Mesenchymal stem cell (in vitro differentiated cells and primary cell): Measurements from ENCODE around the gene CDH23.

Experiments used
- DNase-seq: peaks from one replicate; pipeline ENCODE4 v3.0.0-alpha.2; 2013
- H2AFZ ChIP-seq: one replicate; pipeline ENCODE4 v1.6.1; 2013; ENCODE audit warnings: low read depth, mild to moderate bottlenecking, control low read depth, inconsistent platforms, low read length, moderate library complexity
- H2AK5ac ChIP-seq: 2 replicates; pipeline ENCODE4 v1.6.1; 2013; ENCODE audit warnings: low read length, moderate library complexity, mild to moderate bottlenecking, inconsistent platforms; ENCODE audit not compliant: severe bottlenecking
- H2BK120ac ChIP-seq: one replicate; pipeline ENCODE4 v1.6.1; 2013; ENCODE audit warnings: low read depth, mild to moderate bottlenecking, inconsistent platforms, low read length, moderate library complexity
- H2BK12ac ChIP-seq, 2 experiments: one replicate each; pipeline ENCODE4 v1.6.1; 2013; ENCODE audit warnings: inconsistent platforms in 2 of 2, low read length in 2 of 2, mild to moderate bottlenecking in 2 of 2, moderate library complexity in 2 of 2, control low read depth in 1 of 2
- H2BK15ac ChIP-seq: one replicate; pipeline ENCODE4 v1.6.1; 2013; ENCODE audit warnings: mild to moderate bottlenecking, low read depth, inconsistent platforms; ENCODE audit not compliant: poor library complexity, severe bottlenecking
- H2BK5ac ChIP-seq: 2 replicates; pipeline ENCODE4 v1.6.1; 2013; ENCODE audit warnings: low read depth, mild to moderate bottlenecking, low read length, control low read depth, inconsistent platforms; ENCODE audit not compliant: poor library complexity, severe bottlenecking
- H3K14ac ChIP-seq, 2 experiments: one replicate each; pipeline ENCODE4 v1.6.1; 2013; ENCODE audit warnings: inconsistent platforms in 2 of 2, low read length in 2 of 2, control low read depth in 1 of 2, mild to moderate bottlenecking in 1 of 2, moderate library complexity in 1 of 2
- H3K18ac ChIP-seq, 2 experiments: one replicate each; pipeline ENCODE4 v1.6.1; 2013; ENCODE audit warnings: inconsistent platforms in 2 of 2, low read length in 2 of 2, control low read depth in 1 of 2, low read depth in 1 of 2, mild to moderate bottlenecking in 1 of 2
- H3K23ac ChIP-seq, 2 experiments: one replicate each; pipeline ENCODE4 v1.6.1; 2013; ENCODE audit warnings: inconsistent platforms in 2 of 2, low read length in 2 of 2, mild to moderate bottlenecking in 2 of 2, moderate library complexity in 2 of 2, control low read depth in 1 of 2
- H3K27ac ChIP-seq: 2 replicates; pipeline ENCODE4 v1.5.1; 2013; ENCODE audit warnings: mild to moderate bottlenecking, moderate library complexity, low read length, control low read depth, inconsistent platforms; ENCODE audit not compliant: poor library complexity, severe bottlenecking
- H3K27me3 ChIP-seq, 2 experiments: 2 replicates each; pipeline versions ENCODE4 v1.6.1 to v1.7.0; 2013; ENCODE audit warnings: low read length in 2 of 2, mild to moderate bottlenecking in 2 of 2, moderate library complexity in 2 of 2, control low read depth in 1 of 2, inconsistent platforms in 1 of 2; ENCODE audit not compliant: control insufficient read depth in 1 of 2, insufficient read depth in 1 of 2
- H3K36me3 ChIP-seq, 2 experiments: 2 replicates each; pipeline versions ENCODE4 v1.6.1 to v1.7.0; 2013; ENCODE audit warnings: low read length in 2 of 2, control low read depth in 1 of 2, inconsistent platforms in 1 of 2, low read depth in 1 of 2, mild to moderate bottlenecking in 1 of 2; ENCODE audit not compliant: insufficient read depth in 2 of 2, control insufficient read depth in 1 of 2
- H3K4ac ChIP-seq, 2 experiments: one replicate each; pipeline ENCODE4 v1.6.1; 2013; ENCODE audit warnings: inconsistent platforms in 2 of 2, low read length in 2 of 2, mild to moderate bottlenecking in 2 of 2, moderate library complexity in 2 of 2, control low read depth in 1 of 2, low read depth in 1 of 2
- H3K4me1 ChIP-seq: 2 replicates; pipeline ENCODE4 v1.6.1; 2013; ENCODE audit warnings: low read depth, low read length, control low read depth; ENCODE audit not compliant: control insufficient read depth, insufficient read depth
- H3K4me2 ChIP-seq: 2 replicates; pipeline ENCODE4 v1.6.1; 2013; ENCODE audit warnings: low read length, mild to moderate bottlenecking, inconsistent platforms; ENCODE audit not compliant: poor library complexity, severe bottlenecking
- H3K4me3 ChIP-seq, 2 experiments: 2 replicates each; pipeline versions ENCODE4 v1.5.1 to v1.7.0; 2013; ENCODE audit warnings: low read length in 2 of 2, mild to moderate bottlenecking in 2 of 2, control low read depth in 1 of 2, low read depth in 1 of 2; ENCODE audit not compliant: insufficient read depth in 1 of 2
- H3K79me1 ChIP-seq: replicated peaks from 2 replicates; pipeline ENCODE4 v1.6.1; 2013; ENCODE audit warnings: mild to moderate bottlenecking, control low read depth, low read length, inconsistent platforms; ENCODE audit not compliant: poor library complexity, severe bottlenecking
- H3K9ac ChIP-seq: 2 replicates; pipeline ENCODE4 v1.7.0; 2013; ENCODE audit warnings: mild to moderate bottlenecking, low read length, moderate library complexity
- H3K9me3 ChIP-seq: 2 replicates; pipeline ENCODE4 v1.7.0; 2013; ENCODE audit warnings: mild to moderate bottlenecking, low read length; ENCODE audit not compliant: control insufficient read depth
- H4K8ac ChIP-seq: one replicate; pipeline ENCODE4 v1.6.1; 2013; ENCODE audit warnings: inconsistent platforms, mild to moderate bottlenecking, low read length, moderate library complexity
- H4K91ac ChIP-seq: one replicate; pipeline ENCODE4 v1.6.1; 2013; ENCODE audit warnings: mild to moderate bottlenecking, low read length, inconsistent platforms
- WGBS: methylation state at CpG from one replicate; pipeline ENCODE4 v1.1.7; 2013; ENCODE audit warnings: mixed read lengths; 5-methylcytosine and 5-hydroxymethylcytosine counted together

CDH23 gene

DNA sequence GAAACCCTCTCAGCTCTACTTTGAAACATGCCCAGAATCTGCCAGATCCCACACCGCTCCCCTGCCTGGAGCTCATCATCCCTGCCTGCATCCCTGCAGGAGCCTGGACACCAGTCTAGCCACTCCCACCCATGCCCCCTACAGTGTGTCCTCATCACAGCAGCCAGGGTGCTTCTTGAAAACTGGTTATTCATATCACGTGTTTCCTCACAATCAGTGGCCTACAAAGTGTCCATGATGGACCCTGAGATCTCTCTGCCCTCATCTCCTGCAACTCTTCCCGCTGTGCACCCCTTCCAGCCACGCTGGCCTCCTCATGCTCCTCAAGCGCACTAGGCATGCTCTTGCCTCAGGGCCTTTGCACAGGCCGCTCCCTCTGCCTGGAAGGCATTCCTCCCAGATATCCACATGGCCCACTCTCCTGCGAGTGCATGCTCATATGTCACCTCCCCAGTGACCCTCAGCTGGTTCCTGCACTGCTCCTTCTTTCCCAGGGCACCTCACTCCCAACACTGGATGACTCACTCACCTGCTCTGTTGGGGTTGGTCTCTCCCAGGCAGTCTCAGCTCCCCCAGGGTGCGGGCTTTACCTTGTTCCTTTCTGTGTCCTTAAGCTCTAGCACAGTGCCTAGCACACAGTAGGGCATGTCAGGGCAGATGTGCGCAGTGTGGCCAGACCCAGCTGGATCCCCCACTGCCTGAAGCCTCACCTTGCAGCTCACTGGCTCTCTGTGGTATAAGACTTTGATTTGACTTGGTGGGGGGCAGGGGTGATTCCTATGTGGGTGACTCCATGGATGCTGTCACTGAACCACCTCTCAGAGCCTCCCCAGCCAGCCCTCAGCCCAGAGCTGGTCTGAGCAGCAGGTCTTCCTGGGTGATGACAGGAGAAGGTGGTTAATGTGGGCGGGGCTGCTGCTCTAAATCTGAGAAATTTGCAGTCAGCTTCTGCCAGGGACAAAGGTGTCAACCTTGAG is 37.3 kb downstream of the CDH23 start:
- Histone ChIP-seq H2BK120ac (no peak overlapping the region), H2BK12ac (no peak overlapping the region), H3K79me1 (no peaks in the 10 kb centered on the region), H3K4me1 (no peaks in the 10 kb centered on the region), H4K91ac (no peak overlapping the region), H2AK5ac (no peak overlapping the region), H2BK5ac (no peak overlapping the region), H4K8ac (no peak overlapping the region), H2BK15ac (no peak overlapping the region), H3K4ac (no peak overlapping the region), H3K14ac (no peak overlapping the region), H3K23ac (no peak overlapping the region), H3K36me3 (no peaks in the 10 kb centered on the region), H2AFZ (no peak overlapping the region), H3K4me3 (no peak overlapping the region), H3K9me3 (no peaks in the 10 kb centered on the region), H3K9ac (no peak overlapping the region), H3K18ac (no peak overlapping the region), H3K4me2 (no peak overlapping the region), H3K27me3 (peaks cover 44 to 59% of the 10 kb centered on the region in 2 experiments), H3K27ac (no peak overlapping the region)
- 85% methylated on average over 10 of the region's 10 CpGs for WGBS
- DNase-seq = no peak

DNA sequence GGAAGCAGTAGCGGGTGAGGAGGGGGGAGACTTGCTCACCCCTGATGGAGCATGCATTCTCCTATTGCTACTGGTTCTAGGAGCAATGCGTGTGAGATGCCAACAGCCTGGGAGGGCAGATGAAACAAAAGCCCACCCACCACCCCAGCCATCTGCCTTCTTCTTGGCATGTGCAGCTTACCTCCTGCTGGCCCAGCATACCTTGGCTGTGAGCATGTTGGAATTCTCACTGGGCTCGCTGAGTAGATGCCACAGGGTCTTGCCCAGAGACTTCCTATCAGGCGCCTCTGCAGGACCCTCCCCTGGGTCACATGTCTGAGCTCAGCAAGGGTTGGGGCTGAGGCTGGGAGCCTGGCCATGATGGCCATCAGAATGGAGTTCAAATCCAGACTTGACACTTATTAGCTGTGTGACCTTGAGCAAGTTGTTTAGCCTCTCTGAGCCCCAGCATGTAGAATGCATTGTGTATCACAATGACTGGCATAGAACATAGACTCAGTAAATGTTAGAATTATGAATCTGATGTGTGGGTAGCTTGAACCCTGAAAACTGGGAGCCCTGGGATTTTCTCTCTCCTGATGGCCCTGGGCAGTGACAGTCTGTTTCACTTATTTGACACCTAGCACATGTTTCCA is 38.2 kb downstream of the CDH23 start:
- Histone ChIP-seq H3K4me1 (no peaks in the 10 kb centered on the region), H2AFZ (no peak overlapping the region), H2AK5ac (no peak overlapping the region), H3K27me3 (peaks cover 38 to 65% of the 10 kb centered on the region in 2 experiments), H2BK12ac (no peak overlapping the region), H3K9me3 (no peaks in the 10 kb centered on the region), H3K14ac (no peak overlapping the region), H3K23ac (no peak overlapping the region), H3K4me2 (no peak overlapping the region), H3K4ac (no peak overlapping the region), H3K36me3 (no peaks in the 10 kb centered on the region), H3K4me3 (no peak overlapping the region), H2BK120ac (no peak overlapping the region), H3K18ac (no peak overlapping the region), H2BK15ac (no peak overlapping the region), H3K9ac (no peak overlapping the region), H4K91ac (no peak overlapping the region), H2BK5ac (no peak overlapping the region), H4K8ac (no peak overlapping the region), H3K27ac (no peak overlapping the region), H3K79me1 (no peaks in the 10 kb centered on the region)
- 77% methylated on average over 4 of the region's 4 CpGs for WGBS
- no peak for DNase-seq

DNA sequence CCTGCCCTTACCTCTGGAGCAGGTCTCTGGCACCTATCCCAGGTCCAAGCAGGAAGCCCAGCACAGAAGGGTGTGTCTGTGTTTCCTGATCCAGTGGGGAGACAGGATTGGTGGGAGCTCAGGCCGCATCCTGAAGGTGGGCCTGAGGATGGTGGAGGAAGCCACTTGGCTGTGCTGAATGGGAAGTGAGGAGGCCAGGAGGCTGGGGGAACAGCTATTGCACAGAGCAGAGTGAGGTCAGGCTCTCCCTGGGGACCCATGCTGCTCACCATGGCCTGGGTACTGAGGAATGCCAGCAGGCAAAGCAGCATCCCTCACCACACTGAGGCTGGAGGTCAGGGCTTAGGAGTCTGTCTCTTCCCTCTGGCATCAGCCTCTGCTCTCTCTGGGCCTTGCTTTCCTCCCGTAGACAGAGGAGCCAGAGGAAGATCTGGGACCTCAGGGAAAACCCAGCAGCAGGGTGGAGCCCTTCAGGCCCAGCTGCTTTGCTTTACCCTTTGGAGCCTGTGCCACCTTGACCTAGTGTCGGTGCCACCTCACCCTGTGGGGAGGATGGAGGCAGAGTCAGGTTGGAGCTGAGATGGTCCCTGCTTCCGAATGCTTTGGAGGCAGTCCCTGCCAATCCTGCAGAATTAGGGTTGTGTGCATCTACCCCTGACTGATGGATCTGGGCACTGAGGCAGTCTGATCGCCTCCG is 39.0 kb downstream of the CDH23 start:
- H2BK120ac ChIP-seq = no peak overlapping the region
- H2AFZ ChIP-seq = no peak overlapping the region
- no peak overlapping the region for H2BK12ac ChIP-seq
- H3K27ac ChIP-seq = no peak overlapping the region
- H3K9me3 ChIP-seq = no peaks in the 10 kb centered on the region
- H3K27me3 ChIP-seq = peaks cover 39 to 66% of the 10 kb centered on the region in 2 experiments
- no peak overlapping the region for H2BK15ac ChIP-seq
- no peak overlapping the region for H4K91ac ChIP-seq
- no peaks in the 10 kb centered on the region for H3K79me1 ChIP-seq
- no peak for DNase-seq
- H3K9ac ChIP-seq = no peak overlapping the region
- no peak overlapping the region for H3K4me2 ChIP-seq
- no peak overlapping the region for H4K8ac ChIP-seq
- no peak overlapping the region for H2BK5ac ChIP-seq
- H3K36me3 ChIP-seq = no peaks in the 10 kb centered on the region
- WGBS = 86% methylated on average over 6 of the region's 6 CpGs
- no peak overlapping the region for H3K4ac ChIP-seq
- H3K4me1 ChIP-seq = no peaks in the 10 kb centered on the region
- H3K4me3 ChIP-seq = no peak overlapping the region
- no peak overlapping the region for H3K14ac ChIP-seq
- H3K23ac ChIP-seq = no peak overlapping the region
- no peak overlapping the region for H2AK5ac ChIP-seq
- no peak overlapping the region for H3K18ac ChIP-seq
